SK-N-SH treated with all-trans-retinoic acid at 6 μM for 48 hours (cell line): ENCODE results near the gene PRSS8.

ENCODE experiments used
- ATAC-seq: fragments of 200-7000 bp; cut with Tn5 transposase; 3 replicates; pipeline ENCODE4 v1.9.1; 2020; ENCODE audit warnings: mild to moderate bottlenecking, moderate library complexity
- ARNTL ChIP-seq: fragments of 450-650 bp; formaldehyde crosslinking; IDR thresholded peaks from 2 replicates; pipeline ENCODE4 v1.5.0; 2020; ENCODE audit warnings: low read depth, mild to moderate bottlenecking, moderate library complexity, borderline replicate concordance
- BACH2 ChIP-seq: fragments of 250-450 bp; sonication (Bioruptor Pico); IDR thresholded peaks from 2 replicates; pipeline ENCODE4 v1.9.0; 2021; ENCODE audit warnings: mild to moderate bottlenecking, borderline replicate concordance
- CSDC2 ChIP-seq: fragments of 250-450 bp; sonication (Bioruptor Pico); IDR thresholded peaks from 2 replicates; pipeline ENCODE4 v1.5.0; 2020; ENCODE audit warnings: mild to moderate bottlenecking, moderate library complexity
- CSRNP3 ChIP-seq: fragments of 250-450 bp; sonication (Bioruptor Pico); IDR thresholded peaks from 2 replicates; pipeline ENCODE4 v1.5.1; 2021; ENCODE audit warnings: mild to moderate bottlenecking, moderate library complexity
- ESRRG ChIP-seq: fragments of 250-450 bp; sonication (Bioruptor Pico); IDR thresholded peaks from 2 replicates; pipeline ENCODE4 v1.6.1; 2021; ENCODE audit warnings: mild to moderate bottlenecking
- GLIS3 ChIP-seq: fragments of 250-450 bp; sonication (Bioruptor Pico); IDR thresholded peaks from 2 replicates; pipeline ENCODE4 v1.5.0; 2020; ENCODE audit warnings: mild to moderate bottlenecking, moderate library complexity
- POU6F1 ChIP-seq: fragments of 250-450 bp; sonication (Bioruptor Pico); IDR thresholded peaks from 2 replicates; pipeline ENCODE4 v1.8.0; 2021; ENCODE audit warnings: low read depth, mild to moderate bottlenecking, moderate library complexity, borderline replicate concordance
- PPARA ChIP-seq: fragments of 250-450 bp; sonication (Bioruptor Pico); IDR thresholded peaks from 2 replicates; pipeline ENCODE4 v1.5.0; 2020; ENCODE audit warnings: mild to moderate bottlenecking, borderline replicate concordance
- RARB ChIP-seq: fragments of 250-450 bp; sonication (Bioruptor Pico); IDR thresholded peaks from 2 replicates; pipeline ENCODE4 v1.8.0; 2021; ENCODE audit warnings: mild to moderate bottlenecking, moderate library complexity
- TCF4 ChIP-seq: fragments of 250-450 bp; sonication (Bioruptor Pico); IDR thresholded peaks from 2 replicates; pipeline ENCODE4 v1.8.0; 2021; ENCODE audit warnings: mild to moderate bottlenecking, moderate library complexity, borderline replicate concordance
- TOX ChIP-seq: fragments of 250-450 bp; sonication (Bioruptor Pico); IDR thresholded peaks from 2 replicates; pipeline ENCODE4 v1.8.0; 2021; ENCODE audit warnings: mild to moderate bottlenecking, moderate library complexity, borderline replicate concordance
- ZC3H10 ChIP-seq: fragments of 250-450 bp; sonication (Bioruptor Pico); IDR thresholded peaks from 2 replicates; pipeline ENCODE4 v1.5.1; 2021; ENCODE audit warnings: mild to moderate bottlenecking, moderate library complexity
- ZFP3 ChIP-seq: fragments of 250-450 bp; sonication (Bioruptor Pico); IDR thresholded peaks from 2 replicates; pipeline ENCODE4 v1.5.0; 2020; ENCODE audit warnings: mild to moderate bottlenecking, moderate library complexity
- ZNF565 ChIP-seq: fragments of 450-650 bp; formaldehyde crosslinking; conservative IDR thresholded peaks from 2 replicates; pipeline ENCODE4 v1.5.0; 2020; ENCODE audit warnings: low read depth, mild to moderate bottlenecking, moderate library complexity
- ZNF70 ChIP-seq: fragments of 450-650 bp; formaldehyde crosslinking; IDR thresholded peaks from 2 replicates; pipeline ENCODE4 v1.5.0; 2020; ENCODE audit warnings: mild to moderate bottlenecking, moderate library complexity
- ZNF8 ChIP-seq: fragments of 450-650 bp; formaldehyde crosslinking; IDR thresholded peaks from 2 replicates; pipeline ENCODE4 v1.5.0; 2020; ENCODE audit warnings: mild to moderate bottlenecking, moderate library complexity
- TF ChIP-seq, protein P1 (sequence below): fragments of 250-450 bp; sonication (Bioruptor Pico); IDR thresholded peaks from 2 replicates; pipeline ENCODE4 v1.5.1; 2020; ENCODE audit warnings: low read depth, mild to moderate bottlenecking, moderate library complexity
- TF ChIP-seq, protein P2 (sequence below): fragments of 250-450 bp; sonication (Bioruptor Pico); IDR thresholded peaks from 2 replicates; pipeline ENCODE4 v1.5.0; 2020; ENCODE audit warnings: mild to moderate bottlenecking, moderate library complexity
- TF ChIP-seq, protein P3 (sequence below): fragments of 250-450 bp; sonication (Bioruptor Pico); IDR thresholded peaks from 2 replicates; pipeline ENCODE4 v1.8.0; 2020; ENCODE audit warnings: mild to moderate bottlenecking, moderate library complexity, borderline replicate concordance

PRSS8 gene

DNA sequence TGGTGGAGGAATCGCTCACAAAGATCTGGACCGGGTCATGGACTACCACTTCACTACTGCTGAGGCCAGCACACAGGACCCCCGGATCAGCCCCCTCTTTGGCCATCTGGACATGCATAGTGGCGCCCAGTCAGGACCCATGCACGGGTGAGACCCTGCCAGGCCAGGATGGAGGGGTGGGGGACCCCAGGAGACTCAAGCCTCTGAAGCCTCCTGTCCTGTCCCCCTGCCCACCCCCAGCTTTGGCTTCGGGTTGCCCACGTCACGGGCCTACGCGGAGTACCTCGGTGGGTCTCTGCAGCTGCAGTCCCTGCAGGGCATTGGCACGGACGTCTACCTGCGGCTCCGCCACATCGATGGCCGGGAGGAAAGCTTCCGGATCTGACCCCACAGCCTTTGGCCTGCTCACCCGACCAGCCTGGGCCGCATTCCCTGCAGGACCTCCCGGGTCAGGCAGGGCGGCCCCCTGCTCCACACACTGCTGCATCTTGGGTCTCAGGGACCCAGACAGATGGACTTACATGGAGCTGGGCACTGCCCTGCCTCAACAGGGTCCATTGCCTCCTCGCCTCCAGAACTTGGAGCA lies 23.6 kb downstream of the PRSS8 start:
- no peak for ATAC-seq
- TF ChIP-seq ZNF8 (CRISPR knock-in tag) (no peak), TOX (CRISPR knock-in tag) (no peak), ZNF565 (CRISPR knock-in tag) (no peak), ZFP3 (CRISPR knock-in tag) (no peak), POU6F1 (CRISPR knock-in tag) (no peak), TCF4 (CRISPR knock-in tag) (no peak), CSRNP3 (CRISPR knock-in tag) (no peak), PPARA (CRISPR knock-in tag) (no peak), ZNF70 (CRISPR knock-in tag) (no peak)
- TF ChIP-seq, protein P1, sequence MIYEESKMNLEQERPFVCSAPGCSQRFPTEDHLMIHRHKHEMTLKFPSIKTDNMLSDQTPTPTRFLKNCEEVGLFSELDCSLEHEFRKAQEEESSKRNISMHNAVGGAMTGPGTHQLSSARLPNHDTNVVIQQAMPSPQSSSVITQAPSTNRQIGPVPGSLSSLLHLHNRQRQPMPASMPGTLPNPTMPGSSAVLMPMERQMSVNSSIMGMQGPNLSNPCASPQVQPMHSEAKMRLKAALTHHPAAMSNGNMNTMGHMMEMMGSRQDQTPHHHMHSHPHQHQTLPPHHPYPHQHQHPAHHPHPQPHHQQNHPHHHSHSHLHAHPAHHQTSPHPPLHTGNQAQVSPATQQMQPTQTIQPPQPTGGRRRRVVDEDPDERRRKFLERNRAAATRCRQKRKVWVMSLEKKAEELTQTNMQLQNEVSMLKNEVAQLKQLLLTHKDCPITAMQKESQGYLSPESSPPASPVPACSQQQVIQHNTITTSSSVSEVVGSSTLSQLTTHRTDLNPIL (CRISPR knock-in tag): no peak

- TF ChIP-seq CSDC2 (no peak), ZC3H10 (CRISPR knock-in tag) (no peak), ZNF70 (CRISPR knock-in tag) (no peak), BACH2 (CRISPR knock-in tag) (no peak), ESRRG (CRISPR knock-in tag) (no peak)
- TF ChIP-seq, protein P2, sequence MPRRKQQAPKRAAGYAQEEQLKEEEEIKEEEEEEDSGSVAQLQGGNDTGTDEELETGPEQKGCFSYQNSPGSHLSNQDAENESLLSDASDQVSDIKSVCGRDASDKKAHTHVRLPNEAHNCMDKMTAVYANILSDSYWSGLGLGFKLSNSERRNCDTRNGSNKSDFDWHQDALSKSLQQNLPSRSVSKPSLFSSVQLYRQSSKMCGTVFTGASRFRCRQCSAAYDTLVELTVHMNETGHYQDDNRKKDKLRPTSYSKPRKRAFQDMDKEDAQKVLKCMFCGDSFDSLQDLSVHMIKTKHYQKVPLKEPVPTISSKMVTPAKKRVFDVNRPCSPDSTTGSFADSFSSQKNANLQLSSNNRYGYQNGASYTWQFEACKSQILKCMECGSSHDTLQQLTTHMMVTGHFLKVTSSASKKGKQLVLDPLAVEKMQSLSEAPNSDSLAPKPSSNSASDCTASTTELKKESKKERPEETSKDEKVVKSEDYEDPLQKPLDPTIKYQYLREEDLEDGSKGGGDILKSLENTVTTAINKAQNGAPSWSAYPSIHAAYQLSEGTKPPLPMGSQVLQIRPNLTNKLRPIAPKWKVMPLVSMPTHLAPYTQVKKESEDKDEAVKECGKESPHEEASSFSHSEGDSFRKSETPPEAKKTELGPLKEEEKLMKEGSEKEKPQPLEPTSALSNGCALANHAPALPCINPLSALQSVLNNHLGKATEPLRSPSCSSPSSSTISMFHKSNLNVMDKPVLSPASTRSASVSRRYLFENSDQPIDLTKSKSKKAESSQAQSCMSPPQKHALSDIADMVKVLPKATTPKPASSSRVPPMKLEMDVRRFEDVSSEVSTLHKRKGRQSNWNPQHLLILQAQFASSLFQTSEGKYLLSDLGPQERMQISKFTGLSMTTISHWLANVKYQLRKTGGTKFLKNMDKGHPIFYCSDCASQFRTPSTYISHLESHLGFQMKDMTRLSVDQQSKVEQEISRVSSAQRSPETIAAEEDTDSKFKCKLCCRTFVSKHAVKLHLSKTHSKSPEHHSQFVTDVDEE (CRISPR knock-in tag): no peak
- no peak for ATAC-seq
Observed at GRCh38 chr16:31110106-31111034, 25.2 kb downstream of the PRSS8 start.

GRCh38 chr16:31109622-31110021 lies 25.9 kb downstream of the PRSS8 start:
- no peak for ATAC-seq
- no peak for TF ChIP-seq RARB (CRISPR knock-in tag)
- TF ChIP-seq, protein P3, sequence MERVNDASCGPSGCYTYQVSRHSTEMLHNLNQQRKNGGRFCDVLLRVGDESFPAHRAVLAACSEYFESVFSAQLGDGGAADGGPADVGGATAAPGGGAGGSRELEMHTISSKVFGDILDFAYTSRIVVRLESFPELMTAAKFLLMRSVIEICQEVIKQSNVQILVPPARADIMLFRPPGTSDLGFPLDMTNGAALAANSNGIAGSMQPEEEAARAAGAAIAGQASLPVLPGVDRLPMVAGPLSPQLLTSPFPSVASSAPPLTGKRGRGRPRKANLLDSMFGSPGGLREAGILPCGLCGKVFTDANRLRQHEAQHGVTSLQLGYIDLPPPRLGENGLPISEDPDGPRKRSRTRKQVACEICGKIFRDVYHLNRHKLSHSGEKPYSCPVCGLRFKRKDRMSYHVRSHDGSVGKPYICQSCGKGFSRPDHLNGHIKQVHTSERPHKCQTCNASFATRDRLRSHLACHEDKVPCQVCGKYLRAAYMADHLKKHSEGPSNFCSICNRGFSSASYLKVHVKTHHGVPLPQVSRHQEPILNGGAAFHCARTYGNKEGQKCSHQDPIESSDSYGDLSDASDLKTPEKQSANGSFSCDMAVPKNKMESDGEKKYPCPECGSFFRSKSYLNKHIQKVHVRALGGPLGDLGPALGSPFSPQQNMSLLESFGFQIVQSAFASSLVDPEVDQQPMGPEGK: no peak
- no peak for TF ChIP-seq ZNF8 (CRISPR knock-in tag)
- TF ChIP-seq BACH2 (CRISPR knock-in tag): no peak
- no peak for TF ChIP-seq POU6F1 (CRISPR knock-in tag)
- TF ChIP-seq, protein P2 (CRISPR knock-in tag): no peak
- no peak for TF ChIP-seq TCF4 (CRISPR knock-in tag)
- TF ChIP-seq, protein P1 (CRISPR knock-in tag): no peak
- TF ChIP-seq ZC3H10 (CRISPR knock-in tag): no peak
- TF ChIP-seq ARNTL (CRISPR knock-in tag): no peak
- TF ChIP-seq GLIS3 (CRISPR knock-in tag): no peak
